Tibial nerve (tissue), 4 donors: ENCODE data around the gene DISC1. TPM values are rescaled to one million over a fixed set of nuclear protein-coding genes. Genes with fewer than 3 reads are reported as not detected.

Experiments used
- DNase-seq, 2 donors: peaks; one replicate each; pipeline ENCODE4 v3.0.0-alpha.2; 2019; ENCODE audit warnings: low spot score in 2 of 2
- H3K27ac ChIP-seq, 4 donors: fragments of 200-600 bp; sonication (generic) in 3 of 4; one replicate each; pipeline ENCODE4 v1.5.1; 2017 to 2019; ENCODE audit warnings: mild to moderate bottlenecking in 1 of 4
- H3K27me3 ChIP-seq, 2 donors: fragments of 200-600 bp; sonication (generic) in 1 of 2; one replicate each; pipeline versions ENCODE4 v1.5.1 to v1.6.0; 2017 to 2019
- H3K36me3 ChIP-seq, 3 donors: fragments of 200-600 bp; sonication (generic); one replicate each; pipeline ENCODE4 v1.5.1; 2018 to 2019
- H3K4me1 ChIP-seq, 4 donors: fragments of 200-600 bp; sonication (generic) in 3 of 4; one replicate each; pipeline ENCODE4 v1.5.1; 2017 to 2019
- H3K4me3 ChIP-seq, 4 donors: fragments of 200-600 bp; sonication (generic) in 3 of 4; one replicate each; pipeline ENCODE4 v1.5.1; 2017 to 2019; ENCODE audit warnings: mild to moderate bottlenecking in 1 of 4, moderate library complexity in 1 of 4
- H3K9me3 ChIP-seq, 4 donors: fragments of 200-600 bp; sonication (generic) in 3 of 4; one replicate each; pipeline ENCODE4 v1.5.1; 2017 to 2019
- EP300 ChIP-seq, 2 donors: sonication (generic); formaldehyde crosslinking; IDR thresholded peaks; one replicate each; pipeline ENCODE4 v1.6.1; 2017; ENCODE audit warnings: antibody characterized with exemption in 2 of 2, mild to moderate bottlenecking in 1 of 2
- POLR2A ChIP-seq, 2 donors: fragments of 450-650 bp; IDR thresholded peaks; one replicate each; pipeline ENCODE4 v1.6.1; 2017; ENCODE audit warnings: antibody characterized with exemption in 2 of 2, mild to moderate bottlenecking in 2 of 2, moderate library complexity in 2 of 2
- whole genome bisulfite sequencing, 2 donors: methylation state at CpG; one replicate each; pipeline ENCODE4 v1.1.5; 2018; 5-methylcytosine and 5-hydroxymethylcytosine counted together
- total RNA-seq, 4 donors: library from RNA; depleted of rRNA; stranded (reverse); fragments of >200 nt; gene quantifications; one replicate each; pipeline ENCODE4 v1.1.0, GENCODE V29; 2016
- TF ChIP-seq, protein P1 (sequence below), 5 experiments: fragments of 200-600 bp in 3 of 5; fragments of 450-650 bp in 2 of 5; sonication (generic) in 3 of 5; IDR thresholded peaks; one replicate each; pipeline ENCODE4 v1.5.1; 2016 to 2019; ENCODE audit warnings: antibody characterized with exemption in 5 of 5, mild to moderate bottlenecking in 3 of 5, moderate library complexity in 2 of 5

The DISC1 gene
- total RNA-seq, 4 donors from 2014 or later = 29.9 to 39.0 (median 32.7) TPM

- Histone ChIP-seq H3K27ac (peak overlapping the region in 2 of 4 donors; percentile 8 to 43), H3K4me1 (peaks cover 0 to 61% (median 12%) of the 10 kb centered on the region in 4 donors), H3K36me3 (no peaks in the 10 kb centered on the region), H3K27me3 (no peaks in the 10 kb centered on the region), H3K4me3 (no peak overlapping the region), H3K9me3 (no peaks in the 10 kb centered on the region)
- 69 to 70% methylated on average over 3 of the region's 3 CpGs for WGBS, 2 donors
- TF ChIP-seq EP300 (IDR thresholded peaks at IDR 0.05) (no peak), POLR2A (IDR thresholded peaks at IDR 0.05) (no peak)
- TF ChIP-seq, protein P1, sequence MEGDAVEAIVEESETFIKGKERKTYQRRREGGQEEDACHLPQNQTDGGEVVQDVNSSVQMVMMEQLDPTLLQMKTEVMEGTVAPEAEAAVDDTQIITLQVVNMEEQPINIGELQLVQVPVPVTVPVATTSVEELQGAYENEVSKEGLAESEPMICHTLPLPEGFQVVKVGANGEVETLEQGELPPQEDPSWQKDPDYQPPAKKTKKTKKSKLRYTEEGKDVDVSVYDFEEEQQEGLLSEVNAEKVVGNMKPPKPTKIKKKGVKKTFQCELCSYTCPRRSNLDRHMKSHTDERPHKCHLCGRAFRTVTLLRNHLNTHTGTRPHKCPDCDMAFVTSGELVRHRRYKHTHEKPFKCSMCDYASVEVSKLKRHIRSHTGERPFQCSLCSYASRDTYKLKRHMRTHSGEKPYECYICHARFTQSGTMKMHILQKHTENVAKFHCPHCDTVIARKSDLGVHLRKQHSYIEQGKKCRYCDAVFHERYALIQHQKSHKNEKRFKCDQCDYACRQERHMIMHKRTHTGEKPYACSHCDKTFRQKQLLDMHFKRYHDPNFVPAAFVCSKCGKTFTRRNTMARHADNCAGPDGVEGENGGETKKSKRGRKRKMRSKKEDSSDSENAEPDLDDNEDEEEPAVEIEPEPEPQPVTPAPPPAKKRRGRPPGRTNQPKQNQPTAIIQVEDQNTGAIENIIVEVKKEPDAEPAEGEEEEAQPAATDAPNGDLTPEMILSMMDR (IDR thresholded peaks at IDR 0.05) = no peak
- no peak for DNase-seq
Measured at GRCh38 chr1:231865331-231865730, 238.7 kb downstream of the DISC1 start.

DNA sequence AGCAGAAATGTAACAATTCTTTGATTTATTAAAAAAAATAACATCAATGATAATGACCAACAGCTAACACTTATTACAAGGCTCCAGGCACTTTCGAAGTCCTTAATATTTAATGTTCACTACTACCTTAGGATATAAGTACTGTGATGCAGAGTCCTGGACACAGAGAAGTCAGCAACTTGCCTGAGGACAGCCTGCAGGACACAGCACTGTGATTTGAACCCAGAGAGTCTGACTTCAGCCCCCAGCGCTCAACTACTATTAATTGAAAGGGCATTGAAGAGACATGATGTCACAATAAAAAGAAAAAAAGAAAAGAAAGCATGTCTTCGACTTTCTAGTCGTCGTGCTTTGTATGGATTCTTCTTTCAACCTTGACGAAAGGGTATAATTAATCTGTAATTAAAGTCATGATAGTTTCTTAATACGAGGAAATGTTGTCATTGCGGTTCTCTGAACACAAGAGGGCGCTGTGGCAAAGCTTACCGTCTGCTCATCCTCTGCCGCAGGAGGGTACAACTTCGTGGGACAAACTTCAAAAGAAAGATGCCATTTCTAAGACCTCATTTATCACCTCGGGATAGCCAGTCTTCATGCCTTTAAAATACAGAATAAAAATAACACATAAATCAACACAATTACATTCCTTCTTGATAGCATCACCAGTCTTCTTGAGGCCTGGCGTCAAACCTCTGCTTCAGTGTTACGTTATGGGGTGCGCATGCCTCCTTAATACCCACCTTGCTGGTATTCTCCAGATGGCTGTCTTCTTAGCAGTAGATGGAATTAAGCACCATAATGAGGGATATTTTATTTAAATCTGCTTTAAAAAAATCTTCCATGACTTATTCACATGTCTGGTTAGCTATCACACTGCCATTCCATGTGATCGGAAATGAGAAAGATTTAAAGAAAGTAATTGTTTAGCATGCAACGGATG is 240.1 kb downstream of the DISC1 start:
- DNase-seq = peak in 1 of 2 donors; percentile 58
- H3K27ac ChIP-seq = peak overlapping the region in 3 of 4 donors; percentile 26 to 60 (median 38)
- 32 to 33% methylated on average over 18 of the region's 18 CpGs for WGBS, 2 donors

GRCh38 chr1:231867607-231868006 is 241.0 kb downstream of the DISC1 start:
- H3K4me3 ChIP-seq = no peak overlapping the region
- 30 to 38% methylated on average over 2 of the region's 2 CpGs for WGBS, 2 donors
- TF ChIP-seq EP300 (IDR thresholded peaks at IDR 0.05) (no peak), POLR2A (IDR thresholded peaks at IDR 0.05) (no peak)
- TF ChIP-seq, protein P1 (IDR thresholded peaks at IDR 0.05) = no peak
- H3K9me3 ChIP-seq = no peaks in the 10 kb centered on the region
- H3K27ac ChIP-seq = peak overlapping the region in 2 of 4 donors; percentile 15 to 60
- H3K27me3 ChIP-seq = no peaks in the 10 kb centered on the region
- H3K4me1 ChIP-seq = peaks cover 0 to 44% (median 12%) of the 10 kb centered on the region in 4 donors
- DNase-seq = no peak
- H3K36me3 ChIP-seq = no peaks in the 10 kb centered on the region

More for the DNA sequence above, 240.1 kb downstream of the DISC1 start:
- no peak for TF ChIP-seq POLR2A (IDR thresholded peaks at IDR 0.05)
- TF ChIP-seq, protein P1 (IDR thresholded peaks at IDR 0.05) = peak; percentile 67 to 84 (median 83)
- H3K27me3 ChIP-seq = no peaks in the 10 kb centered on the region
- no peaks in the 10 kb centered on the region for H3K9me3 ChIP-seq
- H3K4me1 ChIP-seq = peaks cover 0 to 50% (median 12%) of the 10 kb centered on the region in 4 donors
- no peak overlapping the region for H3K4me3 ChIP-seq
- H3K36me3 ChIP-seq = no peaks in the 10 kb centered on the region

DNA sequence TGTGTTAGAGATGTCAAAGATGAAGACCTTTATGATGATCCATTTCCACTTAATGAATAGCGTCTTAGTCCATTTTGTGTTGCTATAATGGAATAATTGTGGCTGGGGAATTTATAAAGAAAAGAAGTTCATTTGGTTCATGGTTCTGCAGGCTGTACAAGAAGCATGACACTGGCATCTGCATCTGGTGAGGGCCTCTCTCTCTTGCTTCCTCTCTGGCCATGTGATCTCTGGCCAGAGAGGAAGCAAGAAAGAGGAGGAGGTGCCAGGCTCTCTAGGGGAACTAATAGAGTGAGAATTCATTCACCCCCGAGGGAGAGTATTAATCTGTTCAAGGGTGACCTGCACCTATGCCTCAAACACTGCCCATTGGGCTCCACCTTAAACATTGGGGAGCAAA is 242.8 kb downstream of the DISC1 start:
- Histone ChIP-seq H3K27ac (no peak overlapping the region), H3K4me1 (peaks cover 0 to 44% (median 12%) of the 10 kb centered on the region in 4 donors), H3K36me3 (no peaks in the 10 kb centered on the region), H3K4me3 (no peak overlapping the region), H3K9me3 (no peaks in the 10 kb centered on the region), H3K27me3 (no peaks in the 10 kb centered on the region)
- TF ChIP-seq EP300 (IDR thresholded peaks at IDR 0.05) (no peak), POLR2A (IDR thresholded peaks at IDR 0.05) (no peak)
- TF ChIP-seq, protein P1 (IDR thresholded peaks at IDR 0.05) = no peak
- WGBS, 2 donors = 44 to 57% methylated on average over 2 of the region's 2 CpGs
- no peak for DNase-seq

GRCh38 chr1:231871471-231871870 is 244.9 kb downstream of the DISC1 start:
- Histone ChIP-seq H3K4me1 (peaks cover 0 to 26% (median 10%) of the 10 kb centered on the region in 4 donors), H3K9me3 (peaks cover 0 to 10% (median 0%) of the 10 kb centered on the region in 4 donors), H3K36me3 (peaks cover 0 to 15% (median 0%) of the 10 kb centered on the region in 3 donors), H3K27ac (no peak overlapping the region), H3K27me3 (no peaks in the 10 kb centered on the region), H3K4me3 (no peak overlapping the region)
- DNase-seq = no peak
- no peak for TF ChIP-seq EP300 (IDR thresholded peaks at IDR 0.05)
- TF ChIP-seq POLR2A (IDR thresholded peaks at IDR 0.05) = no peak
- TF ChIP-seq, protein P1 (IDR thresholded peaks at IDR 0.05) = no peak
- WGBS, 2 donors = 85 to 87% methylated on average over 6 of the region's 6 CpGs
